ENCODE data around the gene CDKN2A. TPM values are rescaled to one million over a fixed set of nuclear protein-coding genes. Genes with fewer than 3 reads are reported as not detected.

CDKN2A gene
- total RNA-seq, 1 experiment from 2014 or later = 0.57 TPM

GRCh38 chr9:21974722-21975409 is 19.3 kb downstream of the CDKN2A start (continued):
- TF ChIP-seq E2F1 (CRISPR knock-in tag; IDR thresholded peaks at IDR 0.05) (no peak), ZNF671 (CRISPR knock-in tag; IDR thresholded peaks at IDR 0.05) (no peak), NR2C2 (CRISPR knock-in tag; IDR thresholded peaks at IDR 0.05) (no peak), SP1 (CRISPR knock-in tag; conservative IDR thresholded peaks at IDR 0.05) (peak; percentile 77), FOXP1 (CRISPR knock-in tag; IDR thresholded peaks at IDR 0.05; ENCODE audit: borderline replicate concordance) (peak; percentile 57; the same call in 1 of the 2 replicates), FOXK1 (CRISPR knock-in tag; IDR thresholded peaks at IDR 0.05) (peak; percentile 47; the same call in 1 of the 2 replicates), SMAD4 (CRISPR knock-in tag; IDR thresholded peaks at IDR 0.05) (no peak), IRF1 (CRISPR knock-in tag; IDR thresholded peaks at IDR 0.05) (no peak), ZNF423 (CRISPR knock-in tag; IDR thresholded peaks at IDR 0.05) (no peak; the same call in 1 of the 2 replicates), NR1H2 (CRISPR knock-in tag; IDR thresholded peaks at IDR 0.05) (no peak), CTCF (IDR thresholded peaks at IDR 0.05) (no peak), SOX15 (CRISPR knock-in tag; IDR thresholded peaks at IDR 0.05) (no peak), PRRX2 (CRISPR knock-in tag; IDR thresholded peaks at IDR 0.05) (no peak), AR (CRISPR knock-in tag; IDR thresholded peaks at IDR 0.05) (no peak), NFE2L1 (CRISPR knock-in tag; IDR thresholded peaks at IDR 0.05) (0 out of 2 replicates have a peak, but pooled peaks have one; percentile 55), EMX1 (CRISPR knock-in tag; IDR thresholded peaks at IDR 0.05) (no peak), ZMAT4 (CRISPR knock-in tag; IDR thresholded peaks at IDR 0.05) (no peak), GRHL2 (CRISPR knock-in tag; IDR thresholded peaks at IDR 0.05; ENCODE audit: insufficient replicate concordance, severe bottlenecking) (no peak), ZSCAN18 (CRISPR knock-in tag; IDR thresholded peaks at IDR 0.05) (no peak), ZNF219 (CRISPR knock-in tag; IDR thresholded peaks at IDR 0.05; ENCODE audit: borderline replicate concordance) (peak; percentile 50; the same call in 1 of the 2 replicates), TP53 (CRISPR knock-in tag; IDR thresholded peaks at IDR 0.05) (no peak), PRDM15 (CRISPR knock-in tag; IDR thresholded peaks at IDR 0.05) (no peak), CDX4 (CRISPR knock-in tag; IDR thresholded peaks at IDR 0.05; ENCODE audit: borderline replicate concordance) (no peak), NFATC4 (CRISPR knock-in tag; IDR thresholded peaks at IDR 0.05) (no peak), ATF6 (CRISPR knock-in tag; IDR thresholded peaks at IDR 0.05) (no peak)

Measured in WTC11 (cell line).